GM18519 (cell line): ENCODE measurements around the gene UBE3C.
A peak's percentile ranks its signal among the peaks of the same experiment; 100 is the strongest.
"Not testable (repeated sequence)": the region's sequence is repeated elsewhere in the genome, so short reads cannot be mapped to it uniquely, and the experiment has no call there.

Source experiments
- ATAC-seq: cut with Tn5 transposase; IDR thresholded peaks from one replicate; pipeline ENCODE4 v1.9.1; 2021; ENCODE audit warnings: mild to moderate bottlenecking, moderate library complexity; ENCODE audit not compliant: unreplicated experiment, low FRiP score

UBE3C gene

DNA sequence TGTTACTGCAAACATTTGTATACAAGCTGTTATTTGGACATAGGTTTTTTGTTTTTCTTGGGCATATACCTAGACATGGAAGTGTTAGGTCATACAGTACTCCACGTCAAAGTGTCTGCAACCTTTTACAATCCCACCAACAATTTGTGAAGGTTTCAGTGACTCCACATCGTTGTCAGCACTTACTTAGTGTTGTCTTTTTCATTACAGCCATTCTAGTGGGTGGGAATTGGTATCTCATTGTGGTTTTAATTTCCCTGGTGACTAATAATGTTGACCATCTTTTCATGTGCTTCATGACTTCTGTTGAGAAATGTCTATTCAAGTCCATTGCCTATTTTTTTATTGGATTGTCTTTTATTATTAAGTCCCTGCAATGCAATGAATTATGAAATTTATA is 95.0 kb downstream of the UBE3C start:
- no peak for ATAC-seq

DNA sequence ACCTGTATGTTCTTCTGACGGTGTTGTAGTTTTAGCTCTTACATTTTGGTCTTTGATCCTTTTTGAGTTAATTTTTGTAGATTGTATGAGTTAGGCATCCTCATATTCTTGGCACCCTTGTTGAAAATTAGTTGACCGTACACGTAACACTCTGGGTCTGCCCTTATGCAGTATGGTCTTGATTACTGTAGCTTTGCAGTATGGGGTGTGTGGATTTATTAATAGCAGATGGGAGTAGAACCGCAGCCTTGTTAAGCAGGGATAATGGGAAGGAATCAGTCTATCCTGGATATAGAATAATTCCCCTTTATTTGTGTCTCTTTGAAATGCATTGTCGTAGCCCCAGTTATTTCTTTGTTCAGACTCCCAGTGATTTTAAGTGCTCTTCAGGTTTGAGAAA is 95.5 kb downstream of the UBE3C start:
- no peak for ATAC-seq

DNA sequence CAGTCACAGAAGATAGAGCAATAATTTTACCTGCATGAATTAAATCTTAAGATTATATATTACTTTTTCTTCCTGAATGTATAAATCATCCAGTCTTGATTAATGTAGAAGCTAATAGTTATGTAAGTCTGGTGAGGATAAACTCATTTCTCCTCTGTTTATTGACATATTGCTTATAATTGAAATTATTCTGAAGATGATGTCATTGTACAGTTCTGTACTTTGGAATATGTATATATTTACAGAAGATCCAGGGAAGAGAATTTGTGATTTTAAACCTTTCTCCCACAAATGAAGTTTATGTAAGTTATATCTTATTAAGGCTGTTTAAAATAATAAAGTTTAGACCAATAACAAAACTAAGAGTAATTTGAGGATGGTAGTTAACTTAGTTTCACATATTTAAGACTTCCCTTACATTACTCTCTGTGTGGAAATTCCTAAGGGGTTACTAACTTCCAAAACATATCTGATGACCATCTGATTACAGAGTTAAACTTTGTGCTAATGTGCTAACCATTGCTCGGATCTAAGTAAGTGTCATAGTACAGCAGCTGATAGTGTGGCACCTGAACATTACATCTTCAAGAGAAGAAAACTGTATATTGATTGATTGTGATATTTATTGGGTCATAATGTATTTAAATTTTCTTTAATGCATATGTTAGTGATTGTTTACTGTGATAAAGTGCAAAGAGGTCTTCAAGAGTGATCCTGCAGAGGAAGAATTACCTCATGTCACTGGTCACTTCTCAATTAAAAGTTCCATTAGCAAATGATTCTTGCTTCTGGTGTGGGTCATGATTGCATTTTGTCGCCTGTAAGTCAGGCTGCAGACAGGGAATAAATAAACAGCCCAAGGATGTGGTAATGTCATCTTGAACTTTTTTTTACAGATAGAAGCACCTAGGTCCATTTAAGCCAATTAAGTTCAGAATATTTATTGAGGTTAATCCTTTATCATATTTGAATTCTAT is 96.9 kb downstream of the UBE3C start:
- ATAC-seq = no peak

DNA sequence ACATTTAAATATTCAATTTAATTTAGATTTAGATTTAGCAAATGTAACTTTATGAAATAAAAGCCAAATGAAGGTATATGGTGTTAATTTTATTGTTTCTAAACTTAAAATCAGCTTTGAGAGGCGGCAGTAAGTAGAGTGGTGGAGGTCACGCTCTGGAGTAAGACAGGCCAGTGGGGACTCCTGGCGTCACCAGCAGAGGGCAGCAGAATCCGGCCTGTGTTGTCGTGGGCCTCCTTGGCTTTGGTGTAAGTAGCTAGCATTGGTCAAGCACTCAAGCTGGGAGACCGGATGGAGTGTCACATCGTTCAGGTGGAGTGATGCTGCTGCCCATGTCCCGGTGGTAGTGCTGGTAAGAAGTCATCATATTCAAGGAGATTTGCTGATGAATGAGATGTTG is 99.4 kb downstream of the UBE3C start:
- ATAC-seq = no peak

DNA sequence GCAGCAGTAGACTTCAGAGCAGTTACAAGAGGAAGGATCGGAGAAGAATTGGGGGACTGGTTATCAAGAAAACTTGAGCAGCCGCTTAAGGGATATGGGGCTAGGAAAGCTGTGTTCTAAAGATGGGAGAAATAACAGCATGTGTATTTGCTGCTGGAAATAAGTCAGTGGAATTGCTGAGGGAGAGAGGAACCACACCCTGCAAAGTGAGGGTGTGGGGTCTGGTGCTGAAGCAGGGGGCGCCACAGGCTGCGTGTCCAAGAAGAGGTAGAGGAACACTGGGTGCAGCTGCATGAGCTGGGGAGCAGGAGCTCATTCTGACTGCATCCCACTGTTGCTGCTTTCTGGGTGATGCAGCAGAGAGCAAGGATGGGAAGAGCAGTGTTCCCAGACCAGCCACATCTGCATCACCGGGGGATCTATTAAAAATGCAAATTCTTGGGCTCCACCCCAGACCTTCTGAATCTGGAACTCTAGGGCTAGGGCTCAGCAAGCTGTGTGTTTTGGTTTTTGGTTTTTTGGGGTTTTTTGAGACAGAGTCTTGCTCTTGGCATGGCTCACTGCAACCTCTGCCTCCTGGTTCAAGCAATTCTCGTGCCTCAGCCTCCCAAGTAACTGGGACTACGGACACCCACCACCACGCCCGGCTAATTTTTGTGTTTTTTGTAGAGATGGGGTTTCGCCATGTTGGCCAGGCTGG is 101.0 kb downstream of the UBE3C start:
- ATAC-seq = no peak

DNA sequence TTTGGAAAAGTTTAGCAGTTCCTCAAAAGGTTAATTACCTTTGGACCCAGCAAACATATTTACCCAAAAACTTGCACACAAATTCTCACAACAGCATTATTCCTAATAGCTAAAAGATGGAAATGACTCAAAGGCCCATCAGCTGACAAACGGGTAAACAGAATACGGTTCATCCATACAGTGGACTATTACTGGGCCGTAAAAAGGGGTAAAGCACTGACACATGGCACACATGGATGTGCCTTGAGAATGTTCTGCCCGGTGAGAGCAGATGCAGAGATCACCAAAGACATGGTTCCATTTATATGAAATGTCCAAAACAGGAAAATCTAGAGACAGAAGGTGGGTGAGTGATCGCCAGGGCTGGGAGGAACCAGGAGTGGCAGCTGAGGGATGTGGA is 102.9 kb downstream of the UBE3C start:
- no peak for ATAC-seq

DNA sequence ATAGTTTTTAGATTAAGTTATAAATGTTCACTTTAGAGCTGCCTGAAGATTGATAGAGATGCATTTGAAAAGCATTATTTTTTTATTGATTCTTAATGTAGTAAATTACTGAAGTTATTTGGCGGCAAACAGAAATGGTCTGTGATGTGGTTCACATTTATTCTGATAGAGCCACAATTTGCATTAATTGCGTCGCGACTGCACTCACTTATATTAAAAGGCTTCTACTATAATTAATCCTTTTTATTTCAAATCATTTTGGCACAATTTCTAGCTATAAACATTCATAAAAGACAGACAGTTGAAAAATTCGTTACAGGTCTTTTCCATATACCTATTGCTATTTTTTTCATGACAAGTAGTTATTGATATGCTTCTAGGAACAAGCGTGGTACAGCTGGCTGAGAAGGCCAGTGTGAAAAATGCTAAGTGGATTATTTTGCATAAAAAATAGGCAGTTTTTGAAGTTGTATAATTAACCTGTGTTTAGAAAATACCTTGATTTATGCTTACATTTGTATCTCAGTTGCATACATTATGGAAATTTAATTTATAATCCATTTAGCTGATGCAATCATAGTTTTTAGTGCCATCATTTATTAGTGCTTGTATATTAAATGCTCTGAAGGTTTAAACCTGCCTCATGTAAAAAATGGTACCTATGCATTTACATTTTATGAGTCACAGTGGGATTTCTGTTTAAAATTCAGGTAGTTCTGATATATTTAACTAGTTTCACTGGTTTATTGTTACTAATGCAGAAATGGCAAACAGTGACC is 106.0 kb downstream of the UBE3C start:
- no peak for ATAC-seq

DNA sequence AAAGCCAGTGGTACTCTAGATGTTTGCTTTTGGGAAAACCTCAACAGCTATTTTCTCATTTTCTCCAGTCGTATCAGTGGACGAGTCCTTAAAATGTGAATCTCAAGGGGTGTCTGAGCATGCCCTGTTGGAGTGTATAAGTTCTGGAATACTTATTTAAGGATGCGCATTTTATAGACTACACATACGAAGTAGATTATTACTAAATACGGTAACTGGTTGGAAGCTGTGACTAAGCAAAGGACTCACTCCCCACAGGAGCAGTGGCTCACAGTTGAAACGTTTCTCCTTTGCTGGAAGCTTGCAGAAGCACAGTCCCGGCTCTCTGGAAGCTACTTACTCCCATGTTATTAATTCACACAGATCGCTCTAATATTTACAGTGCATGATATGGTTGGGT is 107.3 kb downstream of the UBE3C start:
- no peak for ATAC-seq

DNA sequence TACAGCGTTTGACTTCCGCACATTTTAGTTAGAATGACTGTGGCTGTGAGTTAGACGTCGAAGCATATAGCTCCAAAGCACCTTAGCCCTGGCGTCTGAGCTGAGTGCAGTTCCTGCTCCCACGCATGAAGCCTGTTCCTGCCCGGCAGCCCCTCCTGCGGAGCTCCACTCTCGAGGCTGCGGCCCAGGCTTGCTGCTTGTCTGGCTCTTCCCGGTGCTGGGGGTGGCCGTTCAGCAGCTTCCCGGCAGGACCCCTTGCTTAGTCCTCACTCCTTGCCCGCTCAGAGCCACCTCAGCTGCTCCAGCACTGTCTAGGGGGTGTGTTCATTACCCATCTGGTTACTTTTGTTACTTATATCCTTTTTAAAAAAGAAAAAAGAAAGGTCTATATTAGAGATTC is 109.9 kb downstream of the UBE3C start:
- no peak for ATAC-seq

DNA sequence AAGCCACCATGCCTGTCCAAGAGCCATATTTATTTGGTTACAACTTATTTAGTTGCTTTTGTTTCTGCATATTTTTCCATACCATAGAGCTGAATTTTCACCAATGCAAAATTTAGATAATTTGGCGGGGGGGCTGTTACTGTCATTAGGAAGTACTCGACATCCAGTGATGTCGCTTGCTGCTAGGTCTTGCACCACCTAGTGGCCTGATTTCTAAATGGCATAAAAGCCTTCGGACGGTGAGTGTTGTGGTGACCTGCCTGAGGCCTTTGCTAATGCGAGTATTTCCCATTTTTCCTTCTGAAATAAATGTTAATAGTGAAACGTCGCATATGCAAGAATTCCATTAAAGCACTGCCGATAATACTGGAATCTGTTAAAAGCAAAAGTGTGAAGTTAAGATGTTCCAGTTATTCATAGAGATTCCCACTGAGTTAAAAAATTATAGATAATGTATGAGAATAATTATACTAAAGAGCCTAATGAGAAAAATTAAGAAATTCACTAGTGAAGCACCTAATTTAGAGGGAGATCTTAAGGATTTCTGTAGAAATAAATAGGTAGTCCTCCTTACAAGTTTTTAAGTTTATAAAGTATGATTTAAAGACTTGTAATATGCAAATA is 112.0 kb downstream of the UBE3C start:
- ATAC-seq = peak; percentile 78

DNA sequence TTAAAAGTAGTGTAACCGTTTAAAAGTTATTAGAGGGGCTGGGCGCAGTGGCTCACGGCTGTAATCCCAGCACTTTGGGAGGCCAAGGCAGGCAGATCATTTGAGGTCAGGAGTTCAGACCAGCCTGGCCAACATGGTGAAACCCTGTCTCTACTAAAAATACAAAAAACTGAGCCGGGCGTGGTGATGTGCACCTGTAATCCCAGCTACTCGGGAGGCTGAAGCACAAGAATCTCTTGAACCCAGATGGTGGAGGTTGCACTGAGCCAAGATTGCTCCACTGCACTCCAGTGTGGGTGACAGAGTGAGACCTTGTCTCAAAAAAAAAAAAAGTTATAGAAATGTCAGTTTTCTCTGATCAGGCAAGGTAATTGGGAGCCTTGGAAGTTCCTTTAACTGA is 113.1 kb downstream of the UBE3C start:
- not testable (repeated sequence) for ATAC-seq

DNA sequence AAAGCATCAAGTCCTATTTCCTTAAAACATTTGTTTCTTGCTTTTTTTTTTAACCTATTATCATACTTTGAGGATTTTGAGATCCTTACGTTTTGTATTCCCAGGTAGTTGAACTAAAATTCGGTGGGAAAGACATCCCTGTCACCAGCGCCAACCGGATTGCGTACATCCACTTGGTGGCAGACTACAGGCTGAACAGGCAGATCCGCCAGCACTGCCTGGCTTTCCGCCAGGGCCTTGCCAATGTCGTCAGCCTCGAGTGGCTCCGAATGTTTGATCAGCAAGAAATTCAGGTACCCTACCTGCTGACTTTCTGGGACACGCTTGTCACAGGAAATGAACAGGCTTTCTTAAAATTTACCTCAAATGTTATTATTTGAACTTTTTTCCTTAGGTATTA is 115.1 kb downstream of the UBE3C start:
- ATAC-seq = no peak

DNA sequence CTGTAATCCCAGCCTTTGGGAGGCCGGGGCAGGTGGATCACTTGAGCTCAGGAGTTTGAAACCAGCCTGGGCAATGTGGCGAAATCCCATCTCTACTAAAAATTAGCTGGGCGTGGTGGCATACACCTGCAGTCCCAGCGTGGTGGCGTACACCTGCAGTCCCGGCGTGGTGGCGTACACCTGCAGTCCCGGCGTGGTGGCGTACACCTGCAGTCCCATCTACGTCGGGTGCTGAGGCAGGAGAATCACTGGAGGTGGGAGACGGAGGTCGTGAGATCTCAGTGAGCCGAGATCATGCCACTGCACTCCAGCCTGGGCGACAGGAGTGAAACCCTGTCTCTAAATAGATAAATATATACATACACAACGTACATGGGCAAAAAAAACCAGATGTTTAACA is 116.1 kb downstream of the UBE3C start:
- ATAC-seq = not testable (repeated sequence)

DNA sequence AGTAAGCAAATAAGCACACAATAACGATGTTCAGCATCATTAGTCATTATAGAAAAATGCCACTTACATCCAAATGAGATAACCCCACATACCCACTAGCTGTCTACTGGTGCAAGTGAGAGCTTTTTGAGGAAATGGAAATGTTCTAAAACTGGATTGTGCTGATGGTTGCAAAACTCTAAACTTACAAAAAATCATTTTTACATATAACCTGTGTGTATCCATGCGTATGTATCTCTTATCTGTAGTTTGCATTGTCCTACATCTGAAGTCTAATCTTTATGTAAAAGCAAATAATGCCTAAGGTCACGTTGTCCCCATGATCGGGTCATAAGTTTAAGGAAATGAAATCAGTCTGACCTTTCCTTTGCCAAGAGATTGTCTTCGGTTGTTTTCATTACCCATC is 116.5 kb downstream of the UBE3C start:
- ATAC-seq = no peak

DNA sequence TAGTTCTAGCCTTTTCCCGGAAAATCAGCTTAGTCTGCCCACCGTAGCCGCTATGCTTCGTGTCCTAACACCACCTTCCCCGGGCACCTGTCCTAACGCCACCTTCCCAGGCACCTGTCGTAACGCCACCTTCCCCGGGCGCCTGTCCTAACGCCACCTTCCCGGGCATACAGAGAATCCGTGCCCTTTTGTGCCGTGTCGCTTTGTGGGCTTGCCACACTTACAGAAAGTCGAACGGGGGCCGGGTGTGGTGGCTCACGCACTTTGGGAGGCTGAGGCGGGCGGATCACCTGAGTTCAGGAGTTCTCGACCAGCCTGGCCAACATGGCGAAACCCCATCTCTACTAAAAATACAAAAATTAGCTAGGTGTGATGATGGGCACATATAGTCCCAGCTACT is 124.4 kb downstream of the UBE3C start:
- ATAC-seq = no peak

DNA sequence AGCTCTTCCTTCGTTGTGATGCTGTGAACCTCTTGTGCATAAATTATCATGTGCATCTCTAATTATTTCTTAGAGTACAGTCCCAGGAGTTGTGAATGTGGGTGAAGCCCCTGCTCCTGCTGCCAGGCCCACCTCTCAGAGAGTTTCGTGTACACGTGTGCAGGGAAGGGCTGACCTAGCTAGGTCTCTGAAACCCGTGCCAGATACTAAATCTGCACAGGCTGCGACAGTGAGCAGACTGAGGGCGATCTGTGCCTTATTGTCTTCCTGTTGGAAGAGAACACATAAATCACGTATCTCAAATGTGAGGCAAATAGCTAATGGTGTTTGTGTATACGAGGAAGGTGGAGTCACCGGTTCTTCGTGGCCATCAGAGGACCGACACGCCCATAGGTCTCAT is 126.3 kb downstream of the UBE3C start:
- ATAC-seq = no peak

DNA sequence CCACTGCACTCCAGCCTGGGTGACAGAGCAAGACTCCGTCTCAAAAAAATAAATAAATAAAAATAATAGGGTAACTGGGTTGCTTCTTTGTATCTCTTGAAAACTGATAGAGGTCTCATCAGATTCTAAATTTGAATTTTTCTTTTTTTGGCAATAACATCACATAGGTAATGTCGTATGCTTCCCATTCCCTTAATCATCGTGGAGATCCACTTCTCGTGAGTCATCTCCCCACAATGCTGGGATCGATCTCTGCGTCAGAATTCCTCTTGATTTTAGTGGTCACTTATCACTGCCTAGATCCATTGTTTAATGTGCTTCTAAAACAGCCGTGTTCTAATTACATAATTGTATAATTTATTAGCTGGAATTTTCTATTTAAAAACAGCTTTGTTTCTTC is 127.5 kb downstream of the UBE3C start:
- no peak for ATAC-seq

DNA sequence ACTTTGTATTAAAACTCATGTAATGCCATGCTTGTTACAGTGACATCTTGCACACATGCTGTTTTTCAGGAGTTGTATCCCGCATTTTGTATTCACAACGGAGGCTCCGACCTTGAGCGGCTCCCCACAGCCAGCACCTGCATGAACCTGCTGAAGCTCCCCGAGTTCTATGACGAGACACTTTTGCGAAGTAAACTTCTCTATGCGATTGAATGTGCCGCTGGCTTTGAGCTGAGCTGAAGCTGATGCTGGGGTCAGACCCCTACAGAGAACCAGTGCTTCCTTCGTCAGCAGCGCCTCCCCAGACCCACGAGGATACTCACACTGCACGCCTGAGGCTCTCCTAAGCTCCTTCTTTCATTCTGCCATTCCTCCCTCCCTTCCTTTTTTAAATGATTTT is 128.8 kb downstream of the UBE3C start:
- no peak for ATAC-seq

DNA sequence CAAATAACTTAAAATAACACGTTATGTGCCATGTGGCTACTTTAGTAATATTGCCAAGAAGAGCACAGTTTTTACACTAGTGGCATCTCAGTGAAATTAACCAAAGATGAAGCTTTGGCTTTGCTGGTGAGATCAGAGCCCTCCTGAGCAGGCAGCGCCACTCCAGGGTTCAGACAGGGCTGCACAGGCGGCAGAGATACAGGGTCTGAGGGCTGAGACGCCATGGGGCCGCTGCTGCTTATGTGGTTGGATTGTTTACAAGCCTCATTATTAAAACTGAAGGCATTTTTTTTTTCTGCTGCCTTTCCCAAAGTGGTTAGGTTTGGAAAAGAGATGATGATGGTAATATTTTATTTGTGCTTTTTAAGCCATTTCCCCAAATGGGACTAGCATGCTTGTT is 129.2 kb downstream of the UBE3C start:
- ATAC-seq = no peak

DNA sequence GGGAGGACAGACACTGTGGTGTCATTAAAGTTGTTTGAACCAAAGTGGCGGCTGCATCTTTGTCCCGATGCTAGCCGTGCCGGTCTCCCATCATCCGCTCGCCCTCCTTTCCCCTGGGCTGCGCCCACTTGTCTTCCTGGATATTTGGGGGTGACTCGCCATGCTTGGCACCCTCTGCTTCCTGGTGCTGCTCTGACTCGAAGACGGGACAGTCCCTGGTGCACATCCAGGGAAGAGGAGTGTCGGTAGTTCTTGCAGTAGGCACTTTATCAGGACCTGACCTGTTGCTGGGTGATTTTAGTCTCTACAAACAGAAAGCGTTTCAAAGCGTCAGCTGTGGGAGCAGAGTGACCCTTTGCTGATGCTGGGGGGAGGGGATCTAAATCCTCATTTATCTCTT is 129.8 kb downstream of the UBE3C start:
- no peak for ATAC-seq
